GM19452 (cell line): Measurements from ENCODE around the gene CCDC57.
A peak's percentile ranks its signal among the peaks of the same experiment; 100 is the strongest.

Source experiments
- ATAC-seq: cut with Tn5 transposase; IDR thresholded peaks from one replicate; pipeline ENCODE4 v1.9.1; 2021; ENCODE audit not compliant: unreplicated experiment

CCDC57 gene

DNA sequence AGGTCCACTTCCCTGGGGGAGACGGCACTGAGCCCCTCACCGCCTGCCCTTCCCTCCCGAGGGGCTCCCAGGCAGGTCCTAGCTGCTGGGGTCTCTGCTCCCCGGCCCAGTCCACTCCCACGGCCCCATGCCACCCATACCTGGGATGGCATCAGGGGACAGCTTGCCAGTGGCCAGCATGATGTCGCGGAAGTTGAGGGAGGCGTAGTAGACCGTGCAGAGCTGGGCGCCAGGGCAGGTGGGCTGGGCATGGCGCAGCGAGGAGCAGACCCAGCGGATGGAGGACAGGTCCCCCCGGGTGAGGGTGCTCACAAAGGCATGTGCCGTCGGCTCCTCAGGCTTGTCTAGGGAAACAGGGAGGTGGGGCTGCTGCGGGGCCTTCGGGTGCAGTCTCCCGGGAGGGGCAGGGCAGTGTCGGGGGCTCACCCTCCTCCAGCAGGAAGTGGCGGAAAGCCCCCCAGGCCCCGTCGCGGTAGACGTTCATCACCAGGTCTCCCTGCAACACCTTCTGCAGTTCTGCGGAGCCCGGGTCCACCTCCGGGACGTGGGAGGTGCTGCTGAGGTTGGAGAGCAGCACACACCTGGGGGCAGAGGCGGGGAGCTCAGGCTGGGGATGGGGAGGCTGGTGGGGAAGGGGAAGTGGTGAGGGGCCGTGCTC is 128.1 kb downstream of the CCDC57 start:
- ATAC-seq = no peak

DNA sequence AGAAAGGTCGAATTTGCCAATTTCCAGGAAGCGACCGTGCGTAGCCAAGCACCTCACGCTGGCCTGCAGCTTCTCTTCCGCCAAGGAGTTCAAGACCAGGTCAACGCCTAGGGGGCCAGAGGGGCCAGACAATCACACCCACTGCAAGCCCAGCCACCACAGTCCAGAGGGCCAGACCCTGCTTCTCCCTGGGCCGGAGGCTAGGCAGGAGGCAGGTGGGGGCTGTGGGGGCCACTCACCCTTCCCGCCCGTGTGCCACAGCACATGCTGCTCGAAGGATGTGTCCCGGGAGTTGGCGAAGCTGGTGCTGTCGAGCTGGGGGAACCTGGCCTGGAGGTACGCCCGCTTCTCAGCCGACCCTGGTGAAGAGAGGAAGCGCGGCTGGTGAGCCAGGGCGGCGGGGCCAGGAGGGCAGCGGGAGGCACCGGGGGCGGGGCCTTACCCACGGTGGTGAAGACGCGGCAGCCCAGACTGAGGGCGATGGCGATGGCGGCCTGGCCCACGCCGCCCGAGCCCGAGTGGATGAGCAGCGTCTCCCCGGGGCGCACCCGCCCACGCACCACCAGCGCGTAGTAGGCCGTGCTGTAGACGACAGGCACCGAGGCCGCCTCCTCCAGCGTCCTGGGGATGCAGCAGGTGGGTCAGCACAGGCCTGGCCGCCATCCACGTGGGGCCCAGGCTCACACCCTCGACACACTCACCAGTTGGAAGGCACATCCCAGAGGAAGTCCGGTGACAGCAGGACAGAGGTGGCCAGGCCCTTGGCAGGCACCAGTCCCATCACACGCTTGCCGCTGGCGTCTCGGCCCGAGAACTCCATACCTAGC is 128.9 kb downstream of the CCDC57 start:
- no peak for ATAC-seq

DNA sequence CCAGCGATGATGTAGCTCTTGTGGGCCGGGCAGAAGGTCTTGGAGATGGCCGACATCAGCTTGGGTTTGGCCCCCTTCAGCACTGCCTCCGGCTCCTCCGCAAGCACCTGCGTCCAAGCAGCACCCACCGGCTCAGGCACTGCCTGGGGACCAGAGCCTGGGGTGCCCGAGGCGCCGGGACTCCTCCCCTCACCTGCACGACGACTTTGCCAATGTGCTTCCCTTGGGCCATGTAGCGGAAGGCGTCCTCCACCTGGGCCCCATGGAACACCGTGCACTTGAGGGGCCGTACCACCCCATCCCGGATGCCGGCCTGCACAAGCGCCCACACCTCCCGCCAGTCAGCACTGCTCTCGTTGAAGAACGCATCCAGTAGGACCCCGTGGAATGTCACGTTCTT is 129.6 kb downstream of the CCDC57 start:
- ATAC-seq = no peak

DNA sequence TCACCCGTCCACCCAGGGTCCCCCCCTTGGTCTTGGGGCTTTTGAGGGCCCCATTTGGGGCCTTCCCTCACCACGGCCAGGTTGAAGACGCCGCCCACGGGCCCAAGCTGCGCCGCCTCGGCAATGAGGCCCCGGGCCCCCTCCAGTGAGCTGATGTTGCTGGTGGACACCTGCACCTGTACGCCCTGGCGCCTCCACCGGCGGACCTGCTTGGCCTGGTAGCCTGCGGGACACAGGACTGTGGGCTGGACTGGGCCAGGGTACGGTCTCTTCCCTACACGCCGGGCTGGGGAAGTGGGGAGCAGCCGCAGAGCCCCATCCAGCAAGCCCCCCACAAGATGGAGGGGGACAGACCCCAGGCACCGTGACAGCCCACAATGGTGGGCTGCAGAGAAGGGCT is 130.2 kb downstream of the CCDC57 start:
- no peak for ATAC-seq

DNA sequence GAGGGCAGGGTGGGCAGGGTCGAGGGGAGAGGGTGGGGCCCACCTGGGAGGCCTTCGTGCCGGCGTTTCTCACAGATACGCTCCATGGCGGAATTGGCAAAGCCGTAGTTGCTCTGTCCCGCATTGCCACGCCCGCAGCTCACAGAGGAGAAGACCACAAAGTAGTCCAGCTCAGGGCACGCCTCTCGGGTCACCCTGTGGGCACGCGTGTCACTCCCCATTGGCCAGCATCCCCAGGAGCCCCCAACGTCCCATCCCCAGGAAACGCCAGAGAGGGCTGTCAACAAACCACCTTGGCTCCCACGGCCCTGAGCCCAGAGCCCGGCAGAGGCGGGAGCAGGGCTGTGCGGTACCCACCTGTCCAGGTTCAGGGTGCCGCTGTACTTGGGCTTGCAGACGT is 130.7 kb downstream of the CCDC57 start:
- no peak for ATAC-seq

DNA sequence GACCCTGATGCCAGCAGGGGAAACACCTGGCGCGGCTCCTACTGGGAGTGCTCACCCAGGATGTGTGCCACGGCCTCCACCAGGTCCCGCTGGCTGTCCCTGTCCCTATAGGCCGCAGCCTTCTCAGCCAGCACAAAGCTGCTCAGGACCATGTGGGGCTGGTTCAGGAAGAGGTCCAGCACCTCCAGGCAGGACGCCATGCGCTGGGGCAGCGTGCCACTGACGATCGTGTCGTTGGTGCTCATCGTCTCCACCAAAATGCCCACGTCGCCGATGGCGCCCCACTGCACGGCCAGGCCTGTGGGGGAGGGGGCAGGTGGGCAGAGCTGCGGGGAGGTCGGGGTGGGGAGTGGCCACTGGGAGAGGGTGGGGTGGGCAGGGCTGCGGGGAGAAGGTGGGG is 131.1 kb downstream of the CCDC57 start:
- ATAC-seq = no peak

DNA sequence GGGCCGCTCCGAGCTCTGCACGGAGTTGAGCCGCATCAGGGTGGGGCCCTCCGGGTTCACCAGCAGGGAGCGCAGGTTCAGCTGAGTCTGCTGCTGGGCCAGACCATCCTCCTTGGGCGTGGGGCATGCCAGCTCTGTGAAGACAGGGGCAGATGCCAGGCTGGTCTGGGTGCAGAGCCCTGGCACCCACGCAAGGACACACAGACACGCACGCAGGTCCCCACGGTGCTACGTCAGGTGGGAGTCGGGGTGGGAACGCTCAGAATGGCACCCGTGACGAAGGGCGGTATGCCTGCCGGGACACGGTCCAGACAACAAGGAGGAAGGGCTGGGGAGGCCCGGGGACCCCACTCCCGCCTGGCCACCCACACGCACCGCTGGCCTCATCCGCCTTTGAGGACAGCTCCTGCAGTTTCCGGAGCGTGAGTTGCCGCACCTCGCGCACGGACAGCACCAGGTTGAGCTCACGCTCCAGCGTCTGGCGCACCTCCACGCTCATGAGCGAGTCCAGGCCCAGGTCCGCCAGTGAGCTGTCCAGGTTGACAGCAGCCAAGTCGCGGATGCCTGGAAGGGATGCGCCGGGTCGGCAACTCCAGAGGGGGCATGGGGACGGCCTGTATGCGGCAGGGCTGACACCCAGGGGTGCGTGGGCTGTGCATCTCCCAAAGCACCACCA is 131.7 kb downstream of the CCDC57 start:
- no peak for ATAC-seq

DNA sequence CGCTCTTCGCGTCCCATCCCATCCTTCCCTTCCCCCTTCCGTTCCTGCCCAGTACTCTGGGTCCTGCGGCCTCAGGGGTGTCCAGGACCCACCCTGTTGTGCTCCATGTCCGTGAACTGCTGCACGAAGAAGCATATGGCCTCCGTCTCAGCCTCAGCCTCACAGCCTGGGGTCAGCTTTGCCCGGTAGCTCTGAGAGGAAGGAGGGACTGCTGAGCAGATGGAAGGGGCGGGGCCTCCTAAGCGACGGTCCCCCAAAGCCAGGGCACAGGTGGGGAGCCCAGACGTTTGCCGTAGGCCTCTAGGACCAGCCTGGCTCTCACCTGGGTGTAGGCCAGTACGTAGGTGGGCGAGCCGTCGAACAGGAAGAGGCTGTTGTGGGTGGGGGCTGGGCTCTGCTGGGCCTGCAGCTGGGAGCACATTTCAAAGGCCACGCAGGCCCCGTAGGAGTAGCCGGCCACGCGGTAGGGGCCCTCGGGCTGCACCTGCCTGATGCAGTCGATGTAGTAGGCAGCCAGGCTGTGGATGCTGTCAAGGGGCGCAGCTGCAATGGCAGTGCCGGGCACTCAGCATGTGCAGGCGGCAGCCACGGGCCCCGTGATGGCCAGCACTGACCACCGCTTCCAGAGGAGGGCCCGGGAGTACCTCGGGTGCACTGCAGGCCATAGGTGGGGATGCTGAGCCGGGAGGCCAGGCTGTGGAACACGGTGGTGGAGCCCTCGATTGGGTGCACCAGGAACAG is 132.4 kb downstream of the CCDC57 start:
- no peak for ATAC-seq

DNA sequence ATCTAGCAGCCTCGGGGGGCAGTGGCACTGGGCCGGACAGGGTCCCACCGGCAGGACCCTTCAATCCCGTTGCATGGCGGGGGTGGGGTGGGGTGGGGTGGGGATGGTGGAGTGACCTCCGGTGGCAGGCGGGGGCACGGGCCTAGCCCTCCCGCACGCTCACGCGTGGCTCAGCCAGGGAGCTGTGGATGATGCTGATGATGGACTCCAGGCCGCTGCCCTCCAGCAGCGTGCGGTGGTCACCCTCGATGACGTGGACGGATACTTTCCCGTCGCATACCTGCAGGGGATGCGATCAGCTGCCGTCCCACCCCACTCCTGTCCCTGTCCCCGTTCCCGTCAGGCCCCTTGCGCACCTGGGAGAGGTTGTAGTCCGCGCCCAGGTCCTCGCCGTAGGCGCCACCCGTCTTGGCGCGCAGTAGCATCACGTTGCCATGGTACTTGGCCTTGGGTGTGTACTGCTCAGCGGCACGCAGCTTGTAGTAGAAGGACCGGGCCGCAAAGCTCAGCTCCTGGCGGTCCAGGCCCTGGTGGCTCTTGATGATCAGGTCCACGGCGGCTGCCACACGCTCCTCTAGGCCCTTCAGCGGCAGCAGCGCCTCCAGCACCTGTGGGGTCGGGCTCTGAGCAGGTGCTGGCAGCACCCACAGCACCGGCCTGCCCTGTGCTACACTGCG is 133.5 kb downstream of the CCDC57 start:
- no peak for ATAC-seq

DNA sequence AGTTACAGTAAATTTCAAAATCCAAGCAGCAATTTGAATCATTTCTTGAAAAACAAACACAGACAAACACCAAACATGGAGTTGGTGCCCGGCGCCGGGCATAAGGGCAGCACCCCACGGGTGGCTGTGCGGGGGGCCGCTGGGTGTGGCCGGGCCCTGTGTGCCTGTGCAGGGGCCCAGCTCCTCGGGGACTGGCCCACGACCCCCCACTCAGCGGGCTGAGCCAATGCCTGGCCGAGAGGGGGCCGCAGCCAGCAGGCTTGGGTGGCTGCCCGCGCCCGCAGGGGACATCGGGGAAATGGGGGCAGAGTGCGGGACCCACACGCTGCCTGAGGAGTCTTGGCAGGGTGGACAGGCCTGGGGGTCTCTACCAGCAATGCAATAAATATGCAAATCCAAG is 134.2 kb downstream of the CCDC57 start:
- ATAC-seq = no peak

DNA sequence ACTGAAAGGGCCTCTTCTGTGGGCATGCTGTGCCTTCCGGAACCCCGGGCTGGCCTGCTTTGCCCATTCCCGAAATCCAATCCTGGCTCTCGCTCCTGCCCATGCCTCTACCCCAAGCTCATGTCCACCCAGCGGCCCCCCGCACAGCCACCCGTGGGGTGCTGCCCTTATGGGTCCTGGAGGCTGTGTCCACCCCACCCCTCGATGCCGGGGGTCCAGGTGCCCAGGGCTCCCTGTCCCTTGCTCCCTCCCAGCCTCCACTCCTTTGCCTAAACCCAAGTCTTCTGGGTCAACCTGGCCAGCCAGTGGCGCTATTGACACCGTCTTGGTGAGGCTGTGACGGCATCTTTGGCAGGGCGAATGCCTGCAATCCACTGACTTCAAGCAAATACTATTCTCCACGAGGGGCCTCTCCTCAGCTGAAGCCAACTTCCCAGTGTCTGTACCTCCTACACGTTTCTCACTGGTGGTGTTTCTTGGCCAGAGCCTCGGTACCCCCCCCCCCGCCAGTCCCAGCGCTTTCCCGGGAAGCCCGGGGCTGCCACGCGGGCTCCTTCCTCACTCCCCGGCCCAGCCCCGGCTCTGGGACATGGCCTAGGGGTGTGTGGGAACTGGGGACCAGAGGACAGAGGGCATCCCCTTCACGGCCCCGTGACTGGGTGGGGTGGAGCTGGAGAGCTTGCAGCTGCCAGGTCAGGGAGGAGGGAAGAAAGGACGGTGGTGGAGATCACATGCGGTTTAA is 134.9 kb downstream of the CCDC57 start:
- no peak for ATAC-seq

DNA sequence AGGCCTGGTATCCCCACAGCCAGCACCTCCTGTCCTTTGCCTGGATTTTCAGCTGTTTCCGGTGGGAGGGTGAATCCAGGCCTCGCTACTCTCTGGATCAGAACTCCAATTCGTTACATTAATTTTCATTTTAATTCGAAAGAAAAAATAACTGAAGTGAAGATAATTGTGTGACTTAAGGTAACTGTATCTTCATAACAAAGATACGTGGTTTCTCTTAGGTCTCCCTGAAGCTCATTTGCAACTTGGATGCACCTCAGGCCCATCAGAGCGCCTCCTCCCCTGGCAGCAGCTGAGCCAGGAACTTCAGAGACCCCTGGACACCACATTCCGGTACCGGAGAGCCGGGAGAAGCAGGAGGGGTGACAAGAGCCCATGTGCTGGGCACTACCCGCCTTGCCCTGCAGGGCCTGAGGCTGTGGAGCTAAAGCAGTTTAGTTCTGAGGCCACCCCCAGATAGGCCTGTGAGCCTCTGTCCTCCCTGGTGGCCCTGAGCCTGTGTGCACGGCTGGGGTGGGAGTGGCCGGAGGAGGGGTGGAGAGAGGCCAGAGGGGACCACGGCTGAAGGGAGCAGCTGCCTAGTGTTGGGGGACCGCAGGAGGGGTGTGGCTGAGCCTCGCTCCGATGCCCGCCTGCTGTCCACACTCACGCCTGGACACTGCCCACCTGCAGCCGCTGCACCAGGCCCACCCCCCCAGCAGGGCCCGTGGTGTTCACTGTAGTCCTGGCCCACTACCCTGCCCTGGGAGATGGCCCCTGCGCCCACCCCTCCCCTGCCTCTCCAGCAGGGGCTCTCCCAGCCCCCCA is 135.7 kb downstream of the CCDC57 start:
- ATAC-seq = no peak

DNA sequence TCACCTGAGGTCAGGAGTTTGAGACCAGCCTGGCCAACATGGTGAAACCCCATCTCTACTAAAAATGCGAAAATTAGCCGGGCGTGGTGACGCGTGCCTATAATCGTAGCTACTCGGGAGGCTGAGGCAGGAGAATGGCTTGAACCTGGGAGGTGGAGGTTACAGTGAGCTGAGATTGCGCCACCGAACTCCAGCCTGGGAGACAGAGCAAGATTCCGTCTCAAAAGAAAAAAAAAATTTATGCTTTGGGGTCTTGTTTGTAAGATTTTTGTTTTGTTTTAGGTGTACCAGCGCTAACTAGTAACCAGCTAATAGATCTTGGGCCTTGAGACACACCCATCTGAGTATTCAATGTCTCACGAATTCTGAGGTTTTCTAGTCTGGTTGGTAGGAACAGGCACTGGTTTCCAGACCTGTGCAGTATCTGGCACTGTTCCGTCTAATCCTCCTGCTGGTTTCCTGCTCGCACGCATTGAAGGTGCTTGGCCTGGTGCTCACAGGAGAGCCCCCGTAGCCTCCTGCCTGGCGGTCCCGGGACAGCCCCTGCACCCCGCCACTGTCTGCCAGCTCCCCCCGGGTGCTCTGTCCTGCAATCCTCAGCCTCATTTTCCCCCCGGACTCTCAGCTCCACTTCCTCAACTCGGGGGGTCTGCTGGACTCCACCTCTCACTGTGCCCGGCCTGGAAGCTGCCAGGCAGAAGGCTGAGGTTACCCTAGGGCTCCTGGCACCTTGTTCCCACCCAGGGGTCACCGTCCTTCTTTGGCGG is 136.4 kb downstream of the CCDC57 start:
- ATAC-seq = no peak

DNA sequence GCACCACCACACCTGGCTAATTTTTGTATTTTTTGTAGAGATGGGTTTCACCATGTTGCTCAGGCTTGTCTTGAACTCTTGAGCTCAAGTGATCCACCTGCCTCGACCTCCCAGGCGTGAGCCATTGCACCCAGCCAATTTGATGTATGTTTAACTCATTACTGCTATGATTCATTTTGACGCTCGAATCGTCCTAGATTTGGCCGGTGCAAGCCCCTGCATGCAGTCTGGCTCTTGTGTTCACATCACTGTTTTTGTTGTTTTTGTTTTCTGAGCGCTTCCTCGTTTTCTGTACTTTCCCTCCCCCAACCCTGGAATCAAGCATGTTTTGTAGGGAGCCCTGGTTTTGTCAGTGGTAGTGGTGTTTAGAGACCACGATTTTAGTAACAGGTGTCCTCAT is 139.2 kb downstream of the CCDC57 start:
- no peak for ATAC-seq

DNA sequence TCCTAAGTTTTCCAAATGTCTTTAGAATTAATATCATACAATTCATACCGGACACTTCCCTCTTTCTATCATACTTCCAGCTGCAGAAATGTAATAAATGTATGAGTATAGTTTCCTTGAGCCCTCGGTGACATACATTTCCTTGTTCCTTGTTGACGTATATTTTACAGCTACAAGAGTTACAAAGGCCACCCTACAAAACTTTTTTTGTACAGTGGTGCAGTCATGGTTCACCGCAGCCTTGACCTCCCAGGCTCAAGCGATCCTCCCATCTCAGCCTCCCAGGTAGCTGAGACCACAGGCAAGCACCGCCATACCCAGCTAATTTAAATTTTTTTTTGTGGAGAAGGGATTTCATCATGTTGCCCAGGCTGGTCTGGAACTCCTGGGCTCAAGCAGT is 139.8 kb downstream of the CCDC57 start:
- ATAC-seq = no peak

DNA sequence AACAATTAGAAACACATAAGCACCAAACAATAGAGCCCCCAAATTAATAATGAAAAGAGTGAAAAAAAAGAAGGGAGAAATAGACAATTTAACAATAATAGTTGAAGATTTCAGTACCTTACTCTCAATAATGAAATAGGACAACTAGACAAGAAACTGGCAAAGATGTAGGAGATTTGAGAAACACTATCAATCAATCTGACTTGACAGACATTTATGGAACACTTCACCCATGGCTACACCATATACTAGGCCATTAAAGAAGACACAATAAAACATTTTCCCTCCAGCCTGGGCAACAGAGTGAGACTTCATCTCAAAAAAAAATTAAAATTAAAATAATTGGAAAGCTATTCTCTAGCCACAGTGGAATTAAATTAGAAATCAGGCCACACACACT is 142.0 kb downstream of the CCDC57 start:
- ATAC-seq = no peak

DNA sequence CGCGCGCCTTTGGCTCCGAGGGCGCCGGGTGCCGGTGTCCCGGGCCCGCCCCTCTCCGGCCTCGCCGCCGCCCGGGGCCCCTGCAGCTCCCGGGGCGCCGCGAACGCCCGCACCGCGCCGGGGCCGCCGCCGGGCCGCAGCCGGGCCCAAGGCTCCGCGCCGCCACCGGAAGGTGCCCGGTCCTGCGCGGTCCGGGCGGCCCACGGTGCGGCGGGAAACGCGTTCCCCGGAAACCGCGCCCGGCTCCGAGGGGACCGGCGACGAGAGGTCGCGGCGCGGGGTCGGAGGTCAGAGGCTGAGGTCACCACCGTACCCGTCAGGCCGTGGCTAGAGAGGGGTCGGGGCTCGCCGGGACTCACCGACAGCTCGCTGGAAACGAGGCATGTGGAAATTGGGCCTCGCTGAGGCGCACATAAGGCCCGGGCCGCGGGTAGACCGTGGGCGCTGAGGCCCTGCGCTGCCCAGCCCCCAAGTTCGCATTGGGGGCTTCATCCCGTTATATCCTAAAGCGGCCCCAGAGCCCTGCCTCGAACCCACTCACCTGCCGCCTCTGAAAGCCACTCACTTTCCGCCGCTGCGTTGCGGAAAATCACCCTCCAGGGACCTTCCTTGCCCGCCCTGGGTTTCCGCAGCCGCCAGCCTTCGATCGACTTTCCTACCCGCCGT is 146.9 kb downstream of the CCDC57 start, which contains the start of gene DUS1L:
Gene DUS1L, minus strand, starts transcription at position 167 of the 666 bp plus-strand sequence. CDS start 745 bp downstream, outside the sequence.
- peak; percentile 65 for ATAC-seq

DNA sequence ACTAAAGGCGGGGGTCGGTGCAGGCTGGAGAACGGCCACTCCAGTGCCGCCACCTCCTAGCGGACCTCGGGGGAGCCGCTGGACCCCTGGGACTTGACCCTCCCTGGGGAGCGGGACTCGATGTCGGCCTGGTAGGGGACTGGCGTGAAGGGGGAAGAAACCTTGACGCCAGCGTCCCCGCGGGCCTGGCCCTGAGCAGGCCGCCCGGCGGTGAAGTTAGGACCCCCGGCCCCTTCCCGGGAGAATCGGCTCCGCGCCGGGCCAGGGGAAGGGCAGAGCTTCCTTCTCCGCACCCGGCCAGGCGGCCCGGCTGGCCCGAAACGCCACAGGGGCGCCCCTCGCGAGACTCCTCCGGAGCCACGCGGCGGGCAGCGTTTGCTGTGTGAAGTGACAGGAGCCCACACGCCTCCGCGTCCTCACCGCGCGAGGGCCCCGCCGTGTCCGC is 147.4 kb downstream of the CCDC57 start:
- ATAC-seq = peak; percentile 28
